Activated CD4-positive, CD25-positive, alpha-beta regulatory T cell treated with anti-CD3 and anti-CD28 coated beads, Interleukin-2, amount 50 U/mL, for 24 hours (primary cell): Measurements from ENCODE around the gene STAT2.
A peak's percentile ranks its signal among the peaks of the same experiment; 100 is the strongest.
"Not testable (repeated sequence)": the region's sequence is repeated elsewhere in the genome, so short reads cannot be mapped to it uniquely, and the experiment has no call there.

ENCODE experiments used
- ATAC-seq, 2 donors: fragments of 150-1000 bp; cut with Tn5 transposase; one replicate each; pipeline ENCODE4 v1.10.0; 2021; ENCODE audit warnings: mild to moderate bottlenecking in 1 of 2, moderate library complexity in 1 of 2

STAT2 gene

DNA sequence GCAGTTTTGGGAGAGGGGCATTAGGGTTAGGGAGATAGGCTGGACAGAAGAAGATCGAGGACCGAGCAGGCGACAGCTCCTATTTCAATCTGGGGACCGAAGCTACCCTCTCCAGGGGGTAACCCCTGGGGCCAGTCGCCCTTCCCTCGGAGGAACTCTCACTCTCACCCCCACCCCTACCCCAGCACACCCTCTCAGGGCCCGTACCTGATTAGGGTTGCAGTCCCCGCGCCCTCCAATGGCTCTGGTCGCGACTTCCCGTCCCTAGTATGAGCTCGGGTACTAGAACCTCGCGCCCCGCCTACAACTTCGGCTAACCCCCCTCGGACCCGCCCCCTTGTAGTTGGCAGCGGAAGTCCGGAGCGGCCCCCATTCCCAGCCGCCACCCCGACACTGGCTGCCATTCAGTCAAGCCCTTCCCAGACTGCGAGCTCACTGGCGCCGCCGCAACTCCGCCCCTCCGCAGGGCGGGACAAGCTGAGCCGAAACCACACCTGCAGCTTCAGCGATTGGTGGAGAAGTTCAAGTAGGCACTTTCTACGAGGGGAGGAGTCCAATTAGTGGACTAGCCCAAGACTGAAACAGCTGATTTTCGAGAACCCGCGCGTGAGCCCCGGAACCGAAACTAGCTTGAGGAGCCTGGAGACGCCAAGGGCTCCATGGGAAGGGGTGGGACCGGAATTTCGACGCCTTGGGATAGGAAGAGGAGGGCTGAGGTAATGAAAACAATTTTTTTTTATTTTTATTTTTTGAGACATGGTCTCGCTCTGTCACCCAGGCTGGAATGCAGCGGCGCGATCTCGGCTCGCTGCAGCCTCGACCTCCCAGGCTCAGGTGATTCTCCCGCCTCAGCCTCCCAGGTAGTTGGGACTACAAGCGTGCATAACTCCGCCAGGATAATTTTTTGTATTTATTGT lies at the start of gene STAT2:
STAT2 (minus strand) TSS at position 257 of the 917 bp plus-strand sequence. CDS start 3,536 bp downstream, outside the sequence.
- ATAC-seq = peak; percentile 97 to 98

- peak; percentile 51 to 55 for ATAC-seq
These were observed 49.0 kb upstream of the STAT2 start for GRCh38 chr12:56408799-56409417.

DNA sequence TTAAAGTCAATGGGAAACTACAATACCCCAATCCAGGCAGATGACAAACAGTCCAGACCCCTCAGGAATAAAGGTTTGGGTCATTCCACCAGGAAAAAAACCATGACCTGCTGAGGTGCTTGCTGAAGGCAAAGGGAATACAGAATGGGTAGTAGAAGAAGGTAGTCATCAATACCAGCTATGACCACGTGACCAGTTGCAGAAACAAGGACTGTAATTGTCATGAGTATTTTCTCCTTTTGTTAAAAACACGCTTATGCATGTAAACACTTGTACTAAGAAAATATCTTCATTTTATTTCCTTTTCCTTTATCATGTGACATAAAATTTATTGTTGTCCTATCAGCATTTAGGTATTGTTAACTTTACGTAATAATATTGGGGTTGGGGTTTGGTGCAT lies 44.3 kb upstream of the STAT2 start:
- not testable (repeated sequence) for ATAC-seq

DNA sequence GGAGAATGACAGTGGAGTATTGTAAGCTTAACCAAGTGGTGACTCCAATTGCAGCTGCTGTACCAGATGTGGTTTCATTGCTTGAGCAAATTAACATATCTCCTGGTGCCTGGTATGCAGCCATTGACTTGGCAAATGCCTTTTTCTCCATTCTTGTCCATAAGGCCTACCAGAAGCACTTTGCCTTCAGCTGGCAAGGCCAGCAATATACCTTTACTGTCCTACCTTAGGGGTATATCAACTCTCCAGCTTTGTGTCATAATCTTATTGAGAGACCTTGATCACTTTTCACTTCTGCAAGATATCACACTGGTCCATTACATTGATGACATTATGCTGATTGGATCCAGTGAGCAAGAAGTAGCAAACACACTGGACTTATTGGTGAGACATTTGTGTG lies 41.7 kb upstream of the STAT2 start:
- ATAC-seq = not testable (repeated sequence)

GRCh38 chr12:56401125-56401524 lies 41.2 kb upstream of the STAT2 start:
- ATAC-seq = not testable (repeated sequence)

DNA sequence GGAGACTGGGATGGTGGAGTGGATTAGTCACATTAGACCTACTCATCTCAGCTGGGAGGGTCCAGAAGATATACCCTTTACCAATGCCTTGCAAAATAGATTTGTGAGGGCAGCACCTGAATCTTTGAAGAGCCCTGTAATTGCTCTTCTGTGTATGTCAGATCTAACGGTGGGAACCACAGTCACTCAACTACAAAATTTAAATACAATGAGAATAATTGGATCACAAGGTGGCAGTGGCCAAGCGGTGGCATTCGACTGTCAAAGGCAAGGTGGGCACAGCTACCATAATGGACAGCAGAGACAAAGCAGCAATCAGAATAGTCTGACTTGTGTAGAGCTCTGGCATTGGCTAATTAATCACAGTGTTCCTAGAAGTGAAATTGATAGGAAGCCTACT lies 39.6 kb upstream of the STAT2 start:
- not testable (repeated sequence) for ATAC-seq

- ATAC-seq = no peak
These were observed 38.4 kb upstream of the STAT2 start for GRCh38 chr12:56398324-56398723.

GRCh38 chr12:56392331-56392730 lies 32.4 kb upstream of the STAT2 start:
- ATAC-seq = no peak

DNA sequence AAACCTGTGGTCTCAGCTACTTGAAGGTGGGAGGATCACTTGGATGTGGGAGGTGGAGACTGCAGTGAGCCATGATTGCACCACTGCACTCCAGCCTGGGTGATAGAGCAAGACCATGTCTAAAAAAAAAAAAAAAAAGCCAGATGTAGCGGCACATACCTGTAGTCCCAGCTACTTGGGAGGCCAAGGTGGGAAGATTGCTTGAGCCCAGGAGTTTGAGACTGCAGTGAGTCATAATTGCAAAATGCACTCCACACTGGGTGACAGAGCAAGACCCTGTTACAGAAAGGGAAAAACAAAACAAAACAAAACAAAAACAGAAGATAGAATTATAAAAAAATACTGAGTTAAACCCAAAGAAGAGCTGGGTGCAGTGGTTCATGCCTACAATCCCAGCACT lies 31.8 kb upstream of the STAT2 start:
- no peak for ATAC-seq

DNA sequence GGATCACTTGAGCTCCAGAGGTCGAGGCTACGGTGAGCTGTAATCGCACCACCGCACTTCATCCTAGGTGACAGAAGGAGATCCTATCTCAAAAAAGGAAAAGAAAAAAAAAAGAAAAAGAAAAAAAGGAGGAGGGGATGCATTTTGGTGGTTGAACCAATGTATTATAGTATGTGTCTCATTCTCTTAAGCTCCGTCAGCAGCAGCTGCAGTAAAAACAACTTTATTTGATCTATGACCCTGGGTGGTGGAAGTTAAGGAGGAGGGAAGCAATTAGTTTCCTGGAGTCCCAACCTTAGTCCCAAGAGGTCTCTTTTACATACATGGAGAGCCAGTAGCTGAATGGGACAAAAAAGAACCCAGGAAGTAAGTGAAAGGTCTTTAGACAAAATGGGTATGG lies 29.5 kb upstream of the STAT2 start:
- no peak for ATAC-seq

GRCh38 chr12:56387152-56387736 lies 27.3 kb upstream of the STAT2 start:
- ATAC-seq = no peak

DNA sequence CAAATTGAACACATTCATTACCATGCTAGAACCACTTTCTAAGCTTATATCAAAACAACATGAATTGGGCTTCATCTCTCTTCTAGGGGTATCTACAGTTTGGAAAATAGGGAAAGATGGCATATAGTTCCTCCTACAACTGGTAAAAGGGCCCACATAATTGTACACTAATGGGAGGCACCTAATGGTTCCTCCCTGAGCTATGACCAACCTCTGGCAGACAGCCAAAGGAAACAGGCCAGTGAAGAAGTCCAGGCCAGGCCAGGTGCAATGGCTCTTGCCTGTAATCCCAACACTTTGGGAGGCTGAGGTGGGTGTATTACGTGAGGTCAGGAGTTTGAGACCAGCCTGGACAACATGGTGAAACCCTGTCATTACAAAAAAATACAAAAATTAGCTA lies 26.0 kb upstream of the STAT2 start:
- no peak for ATAC-seq

DNA sequence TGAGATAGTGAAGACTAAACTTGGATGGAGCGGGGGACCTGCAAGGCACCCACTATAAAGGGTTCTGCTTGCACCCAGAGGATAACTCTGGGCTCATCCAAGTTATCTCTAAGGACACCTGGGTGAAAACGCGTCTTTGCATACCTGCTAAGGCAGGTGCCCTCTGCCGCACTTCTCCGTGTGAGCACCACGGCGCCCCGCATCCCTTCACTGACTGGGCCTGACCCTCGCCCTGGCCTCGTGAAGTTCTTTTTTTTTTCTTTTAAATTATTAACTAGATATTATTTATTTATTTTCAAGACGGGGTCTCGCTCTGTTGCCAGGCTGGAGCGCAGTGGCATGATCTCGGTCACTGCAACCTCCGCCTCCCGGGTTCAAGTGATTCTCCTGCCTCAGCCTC lies 22.7 kb upstream of the STAT2 start:
- no peak for ATAC-seq

DNA sequence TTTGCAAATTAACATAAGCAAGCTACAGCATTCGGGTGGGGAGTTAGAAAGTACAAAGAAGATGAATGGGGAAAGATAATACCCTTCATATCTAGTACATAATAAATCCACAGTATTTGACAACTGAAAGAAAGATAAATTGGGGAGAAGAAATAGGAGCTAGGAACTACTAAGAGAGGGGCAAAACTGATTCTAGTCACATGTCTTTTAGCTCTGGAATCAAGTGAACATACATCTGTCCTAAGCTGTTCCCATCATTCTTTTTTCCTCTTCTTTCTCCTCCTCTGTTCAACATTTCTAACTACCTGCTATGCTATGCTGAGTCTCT lies 18.0 kb upstream of the STAT2 start:
- ATAC-seq = no peak

DNA sequence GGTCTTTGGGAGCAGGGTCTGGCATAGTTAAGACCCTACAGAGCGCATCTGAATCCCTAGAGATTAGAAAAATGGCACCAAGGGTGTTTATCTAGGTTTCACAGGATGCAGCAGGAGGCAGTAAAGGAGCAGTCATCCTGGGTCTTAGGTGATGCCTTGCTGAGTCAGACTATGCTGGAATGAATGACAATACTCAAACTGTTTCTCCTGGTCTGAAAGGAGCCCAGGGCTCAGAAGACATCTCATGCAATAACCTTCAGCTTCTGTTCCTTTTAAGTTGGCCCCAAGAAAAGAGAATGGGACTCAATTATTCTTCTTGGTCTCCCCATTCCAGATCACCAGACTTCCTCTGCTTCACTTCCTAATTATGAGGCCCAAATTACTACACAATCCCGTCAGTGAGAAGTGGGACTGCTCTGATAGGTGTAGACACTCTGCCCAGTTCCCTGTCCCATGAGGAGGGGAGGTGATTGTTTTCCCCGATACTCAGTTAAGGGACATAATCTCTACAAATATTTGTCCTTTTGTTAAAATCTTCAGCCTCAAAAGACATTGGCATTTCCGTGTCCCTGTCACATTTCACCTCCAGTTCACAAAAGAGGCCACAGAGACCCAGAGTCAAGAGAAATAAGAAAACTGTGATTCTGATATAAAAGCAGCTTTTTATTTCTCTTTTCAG lies 17.5 kb upstream of the STAT2 start:
- ATAC-seq = peak in 1 of 2 donors; percentile 77

DNA sequence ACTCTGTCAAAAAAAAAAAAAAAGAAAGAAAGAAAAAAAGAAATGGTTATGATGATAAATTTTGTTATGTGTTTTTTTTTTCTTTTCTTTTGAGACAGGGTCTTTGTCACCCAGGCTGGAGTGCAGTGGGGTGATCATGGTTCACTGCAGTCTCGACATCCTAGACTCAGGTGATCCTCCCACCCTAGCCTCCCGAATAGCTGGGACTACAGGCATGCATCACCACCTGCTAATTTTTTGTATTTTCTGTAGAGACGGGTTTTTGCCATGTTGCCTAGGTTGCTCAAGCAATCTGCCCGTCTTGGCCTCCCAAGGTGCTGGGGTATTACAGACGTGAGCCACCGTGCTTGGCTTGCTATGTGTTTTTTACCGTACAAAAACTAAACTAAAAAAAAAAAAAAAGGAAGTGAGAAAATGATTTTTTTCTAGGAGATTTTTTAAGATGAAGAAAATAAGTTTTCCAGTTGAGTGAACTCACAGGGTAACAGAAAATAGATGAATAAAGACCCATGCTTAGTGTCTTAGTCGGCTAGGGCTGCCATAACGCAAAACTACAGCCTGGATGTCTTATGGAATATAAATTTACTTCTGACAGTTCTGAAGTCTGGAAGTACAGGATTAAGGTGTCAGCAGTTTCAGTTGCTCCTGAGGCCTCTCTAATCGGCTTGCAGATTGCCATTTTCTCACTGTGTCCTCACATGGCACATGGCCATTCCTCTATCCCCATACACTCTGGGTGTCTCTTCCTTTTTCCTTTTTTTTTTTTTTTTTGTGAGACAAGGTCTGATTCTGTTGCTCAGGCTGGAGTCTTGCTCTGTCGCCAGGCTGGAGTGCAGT lies 15.9 kb upstream of the STAT2 start:
- no peak for ATAC-seq

GRCh38 chr12:56374726-56375597 lies 15.1 kb upstream of the STAT2 start:
- no peak for ATAC-seq

- ATAC-seq = no peak
These were observed 13.6 kb upstream of the STAT2 start for GRCh38 chr12:56373515-56373914.

DNA sequence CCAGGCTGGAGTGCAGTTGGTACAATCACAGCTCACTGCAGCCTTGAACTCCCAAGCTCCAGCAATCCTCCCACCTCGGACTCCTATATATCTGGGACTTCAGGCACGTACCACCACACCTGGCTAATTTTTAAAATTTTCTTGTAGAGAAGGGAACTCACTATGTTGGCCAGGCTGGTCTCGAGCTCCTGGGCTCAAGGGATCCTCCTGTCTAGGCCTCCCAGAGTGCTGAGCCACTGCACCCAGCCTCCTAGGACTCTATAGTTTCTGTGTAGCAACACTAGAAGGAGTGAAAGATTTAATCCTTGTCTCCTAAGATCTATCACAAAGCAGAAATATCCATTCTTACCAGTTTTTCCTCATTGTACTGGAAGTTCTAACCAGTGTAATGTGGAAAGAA lies 7.0 kb upstream of the STAT2 start:
- ATAC-seq = no peak

DNA sequence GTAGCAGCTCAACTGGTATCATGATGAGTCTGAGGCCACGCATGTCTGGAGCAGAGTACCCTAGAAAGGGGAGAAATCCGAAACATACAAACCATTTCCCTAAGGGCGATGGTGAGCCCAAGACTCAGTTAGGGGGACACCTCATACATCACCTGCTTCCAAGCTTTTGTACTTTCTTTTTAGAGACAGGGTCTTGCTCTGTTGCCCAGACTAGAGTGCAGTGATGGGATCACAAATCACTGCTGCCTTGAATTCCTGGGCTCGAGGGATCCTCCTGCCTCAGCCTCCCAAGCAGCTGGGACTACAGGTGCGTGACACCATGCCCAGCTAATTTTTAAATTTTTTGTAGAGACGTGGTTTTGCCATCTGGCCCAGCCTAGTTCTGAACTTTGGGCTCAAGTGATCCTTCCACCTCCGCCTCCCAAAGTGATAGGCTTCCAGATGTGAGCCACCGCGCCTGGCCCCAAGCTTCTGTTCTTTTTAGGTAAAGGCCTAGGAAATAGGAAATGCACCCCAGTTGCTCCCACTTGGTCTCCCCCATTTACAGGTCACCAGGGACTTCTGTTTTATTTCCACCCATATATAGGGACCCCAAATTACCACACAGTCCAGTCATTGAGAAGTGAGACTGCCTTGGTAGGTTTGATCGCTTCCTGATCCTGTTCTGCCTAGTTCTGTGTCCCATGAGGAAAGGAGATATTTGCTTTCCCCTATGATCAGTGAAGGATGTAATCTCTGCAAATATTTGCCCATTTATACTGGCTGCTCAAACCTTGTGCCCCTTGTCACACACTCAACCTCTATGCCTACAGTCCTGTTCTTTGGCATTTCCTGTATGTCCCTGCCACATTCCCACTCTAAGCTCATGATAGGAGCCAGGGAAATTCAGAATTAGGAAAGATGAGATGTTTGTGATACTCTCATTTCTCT lies 2.5 kb upstream of the STAT2 start, which contains the start of gene APOF:
APOF (minus strand) TSS at position 728 of the 930 bp plus-strand sequence; CDS start at position 616, 112 bp downstream.
- ATAC-seq = no peak
